HL-60 (cell line): ENCODE measurements around the gene PRRC2C.

Experiments
- GABPA ChIP-seq: IDR thresholded peaks from 2 replicates; pipeline ENCODE4 v1.6.1; 2012; ENCODE audit warnings: low read depth
- POLR2AphosphoS5 ChIP-seq: IDR thresholded peaks from 2 replicates; pipeline ENCODE4 v1.6.1; 2012; ENCODE audit warnings: low read depth
- SPI1 ChIP-seq: IDR thresholded peaks from 2 replicates; pipeline ENCODE4 v1.6.1; 2012; ENCODE audit warnings: low read depth, mild to moderate bottlenecking, borderline replicate concordance
- TF ChIP-seq, protein P1 (sequence below): IDR thresholded peaks from one replicate; pipeline ENCODE4 v1.5.1; 2011; ENCODE audit warnings: low read length, control low read depth, inconsistent platforms; ENCODE audit not compliant: insufficient read depth
- TF ChIP-seq, protein P2 (sequence below): IDR thresholded peaks from 2 replicates; pipeline ENCODE4 v1.6.1; 2012; ENCODE audit warnings: low read depth; ENCODE audit not compliant: insufficient replicate concordance

DNA sequence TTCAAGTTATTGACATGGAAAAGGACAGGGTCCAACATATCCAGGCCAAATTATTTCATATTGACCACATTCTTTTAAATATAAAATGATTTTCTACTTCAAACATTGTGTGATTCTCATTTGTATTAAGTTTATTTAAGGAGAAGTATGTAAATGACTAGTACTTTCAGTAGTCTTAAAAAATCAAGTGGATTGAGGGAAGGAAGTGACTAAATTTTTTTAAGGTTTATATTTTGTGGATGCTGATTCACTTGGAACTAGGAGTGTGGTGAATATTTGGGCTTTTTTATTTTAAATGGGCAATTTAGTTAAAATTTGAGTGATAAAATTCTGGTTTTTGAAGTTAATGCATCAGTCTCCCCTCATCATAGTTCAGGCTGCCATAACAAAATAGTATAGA, 10.1 kb downstream of the PRRC2C start:
- TF ChIP-seq, protein P1, sequence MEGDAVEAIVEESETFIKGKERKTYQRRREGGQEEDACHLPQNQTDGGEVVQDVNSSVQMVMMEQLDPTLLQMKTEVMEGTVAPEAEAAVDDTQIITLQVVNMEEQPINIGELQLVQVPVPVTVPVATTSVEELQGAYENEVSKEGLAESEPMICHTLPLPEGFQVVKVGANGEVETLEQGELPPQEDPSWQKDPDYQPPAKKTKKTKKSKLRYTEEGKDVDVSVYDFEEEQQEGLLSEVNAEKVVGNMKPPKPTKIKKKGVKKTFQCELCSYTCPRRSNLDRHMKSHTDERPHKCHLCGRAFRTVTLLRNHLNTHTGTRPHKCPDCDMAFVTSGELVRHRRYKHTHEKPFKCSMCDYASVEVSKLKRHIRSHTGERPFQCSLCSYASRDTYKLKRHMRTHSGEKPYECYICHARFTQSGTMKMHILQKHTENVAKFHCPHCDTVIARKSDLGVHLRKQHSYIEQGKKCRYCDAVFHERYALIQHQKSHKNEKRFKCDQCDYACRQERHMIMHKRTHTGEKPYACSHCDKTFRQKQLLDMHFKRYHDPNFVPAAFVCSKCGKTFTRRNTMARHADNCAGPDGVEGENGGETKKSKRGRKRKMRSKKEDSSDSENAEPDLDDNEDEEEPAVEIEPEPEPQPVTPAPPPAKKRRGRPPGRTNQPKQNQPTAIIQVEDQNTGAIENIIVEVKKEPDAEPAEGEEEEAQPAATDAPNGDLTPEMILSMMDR: no peak
- no peak for TF ChIP-seq GABPA
- no peak for TF ChIP-seq POLR2AphosphoS5
- TF ChIP-seq, protein P2, sequence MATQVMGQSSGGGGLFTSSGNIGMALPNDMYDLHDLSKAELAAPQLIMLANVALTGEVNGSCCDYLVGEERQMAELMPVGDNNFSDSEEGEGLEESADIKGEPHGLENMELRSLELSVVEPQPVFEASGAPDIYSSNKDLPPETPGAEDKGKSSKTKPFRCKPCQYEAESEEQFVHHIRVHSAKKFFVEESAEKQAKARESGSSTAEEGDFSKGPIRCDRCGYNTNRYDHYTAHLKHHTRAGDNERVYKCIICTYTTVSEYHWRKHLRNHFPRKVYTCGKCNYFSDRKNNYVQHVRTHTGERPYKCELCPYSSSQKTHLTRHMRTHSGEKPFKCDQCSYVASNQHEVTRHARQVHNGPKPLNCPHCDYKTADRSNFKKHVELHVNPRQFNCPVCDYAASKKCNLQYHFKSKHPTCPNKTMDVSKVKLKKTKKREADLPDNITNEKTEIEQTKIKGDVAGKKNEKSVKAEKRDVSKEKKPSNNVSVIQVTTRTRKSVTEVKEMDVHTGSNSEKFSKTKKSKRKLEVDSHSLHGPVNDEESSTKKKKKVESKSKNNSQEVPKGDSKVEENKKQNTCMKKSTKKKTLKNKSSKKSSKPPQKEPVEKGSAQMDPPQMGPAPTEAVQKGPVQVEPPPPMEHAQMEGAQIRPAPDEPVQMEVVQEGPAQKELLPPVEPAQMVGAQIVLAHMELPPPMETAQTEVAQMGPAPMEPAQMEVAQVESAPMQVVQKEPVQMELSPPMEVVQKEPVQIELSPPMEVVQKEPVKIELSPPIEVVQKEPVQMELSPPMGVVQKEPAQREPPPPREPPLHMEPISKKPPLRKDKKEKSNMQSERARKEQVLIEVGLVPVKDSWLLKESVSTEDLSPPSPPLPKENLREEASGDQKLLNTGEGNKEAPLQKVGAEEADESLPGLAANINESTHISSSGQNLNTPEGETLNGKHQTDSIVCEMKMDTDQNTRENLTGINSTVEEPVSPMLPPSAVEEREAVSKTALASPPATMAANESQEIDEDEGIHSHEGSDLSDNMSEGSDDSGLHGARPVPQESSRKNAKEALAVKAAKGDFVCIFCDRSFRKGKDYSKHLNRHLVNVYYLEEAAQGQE: no peak
- no peak for TF ChIP-seq SPI1
